NCI-H146 treated with DMSO at 0.1 percent for 48 hours (cell line): ENCODE measurements around the gene CACUL1.
"Not testable (repeated sequence)": the region's sequence is repeated elsewhere in the genome, so short reads cannot be mapped to it uniquely, and the experiment has no call there.

ENCODE experiments used
- DNase-seq: peaks from one replicate; lab custom pipeline; 2025; ENCODE audit not compliant: unreplicated experiment; lab: John Stamatoyannopoulos, UW

Gene CACUL1

GRCh38 chr10:118768041-118768919 lies 13.5 kb upstream of the CACUL1 start:
- no peak for DNase-seq

GRCh38 chr10:118767297-118768040 lies 12.7 kb upstream of the CACUL1 start:
- DNase-seq = no peak

- DNase-seq = no peak
Measured at GRCh38 chr10:118764195-118764594, 9.4 kb upstream of the CACUL1 start.

GRCh38 chr10:118763202-118763988 lies 8.6 kb upstream of the CACUL1 start:
- peak; percentile 36 for DNase-seq

GRCh38 chr10:118760265-118760664 lies 5.5 kb upstream of the CACUL1 start:
- DNase-seq = no peak

GRCh38 chr10:118758449-118758848 lies 3.7 kb upstream of the CACUL1 start:
- DNase-seq = no peak

GRCh38 chr10:118754229-118754555 lies 578 bp downstream of the CACUL1 start:
- DNase-seq = peak; percentile 27

GRCh38 chr10:118753331-118754228 lies 1.2 kb downstream of the CACUL1 start:
- DNase-seq = no peak

- DNase-seq = no peak
Measured at GRCh38 chr10:118752409-118752808, 2.4 kb downstream of the CACUL1 start.

- DNase-seq = no peak
Measured at GRCh38 chr10:118751265-118751664, 3.5 kb downstream of the CACUL1 start.

GRCh38 chr10:118748041-118748440 lies 6.7 kb downstream of the CACUL1 start:
- no peak for DNase-seq

GRCh38 chr10:118746246-118746645 lies 8.5 kb downstream of the CACUL1 start:
- no peak for DNase-seq

- no peak for DNase-seq
Measured at GRCh38 chr10:118745056-118745455, 9.7 kb downstream of the CACUL1 start.

- DNase-seq = not testable (repeated sequence)
Measured at GRCh38 chr10:118744346-118744918, 10.3 kb downstream of the CACUL1 start.

GRCh38 chr10:118742782-118743181 lies 12.0 kb downstream of the CACUL1 start:
- DNase-seq = no peak

GRCh38 chr10:118742032-118742431 lies 12.7 kb downstream of the CACUL1 start:
- DNase-seq = no peak

- DNase-seq = no peak
Measured at GRCh38 chr10:118738406-118738805, 16.4 kb downstream of the CACUL1 start.

- DNase-seq = no peak
Measured at GRCh38 chr10:118737603-118738302, 17.0 kb downstream of the CACUL1 start.

GRCh38 chr10:118735294-118735693 lies 19.5 kb downstream of the CACUL1 start:
- DNase-seq = no peak

GRCh38 chr10:118734475-118734874 lies 20.3 kb downstream of the CACUL1 start:
- DNase-seq = no peak
